GM21360 (cell line): ENCODE measurements around the gene CCN6.

Experiments used
- ATAC-seq: cut with Tn5 transposase; IDR thresholded peaks from one replicate; pipeline ENCODE4 v1.9.1; 2021; ENCODE audit warnings: mild to moderate bottlenecking, moderate library complexity; ENCODE audit not compliant: unreplicated experiment

The CCN6 gene

DNA sequence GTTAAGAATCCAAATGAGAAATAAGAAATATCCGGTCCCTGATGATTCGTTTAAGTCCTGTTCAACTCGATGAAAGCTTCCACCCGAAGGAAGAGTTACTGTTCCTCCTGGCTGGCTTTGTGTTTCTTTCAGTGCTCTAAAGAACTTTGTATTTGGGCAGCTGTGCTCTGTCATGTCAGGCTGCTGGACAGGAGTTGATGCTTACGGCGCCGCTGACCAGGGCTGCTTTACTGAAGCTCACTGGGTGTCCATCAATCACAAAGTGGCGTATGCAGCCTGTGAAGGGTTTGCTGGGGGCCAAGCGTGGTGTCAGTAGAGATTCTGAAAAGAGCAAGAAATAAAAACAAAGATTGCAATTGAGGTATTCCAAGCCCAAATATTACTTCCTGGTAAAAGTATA, 55.4 kb downstream of the CCN6 start:
- no peak for ATAC-seq

DNA sequence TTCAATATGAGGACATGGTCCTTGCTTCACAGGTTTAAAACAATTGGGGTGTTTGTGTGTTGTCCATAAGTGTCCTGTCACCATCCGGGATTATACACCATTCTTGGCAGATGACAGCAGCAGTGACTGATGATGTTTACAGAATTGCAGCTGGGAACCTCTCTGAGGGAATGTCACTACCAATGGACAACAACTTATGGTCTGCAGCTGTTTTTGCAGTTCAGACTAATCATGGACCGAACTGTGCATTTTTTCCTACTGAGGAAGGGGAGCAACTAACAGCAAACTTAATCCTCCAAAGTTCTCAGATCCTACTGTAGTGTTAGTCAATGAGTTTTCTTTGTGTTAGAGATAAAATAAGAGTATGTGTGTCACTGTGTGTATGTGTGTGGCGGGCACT, 59.5 kb downstream of the CCN6 start:
- no peak for ATAC-seq

DNA sequence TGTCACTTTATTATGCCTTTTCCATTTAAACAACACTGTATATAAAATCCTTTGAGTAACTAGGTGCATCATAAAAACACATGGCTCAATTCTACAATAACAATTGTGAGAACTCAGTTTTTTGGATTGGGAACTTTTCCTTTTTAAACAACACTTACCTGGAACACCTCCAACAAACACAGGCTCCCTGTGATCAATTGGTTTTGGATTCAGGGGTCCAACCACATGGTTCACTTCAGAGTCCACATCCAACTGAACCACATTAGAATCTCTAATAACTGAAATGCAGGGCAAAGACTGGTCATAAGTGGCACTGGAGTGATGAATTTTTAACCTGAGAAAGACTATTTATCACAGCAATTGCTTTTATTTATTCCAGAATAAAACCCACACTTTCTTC, 60.0 kb downstream of the CCN6 start:
- ATAC-seq, result no peak

DNA sequence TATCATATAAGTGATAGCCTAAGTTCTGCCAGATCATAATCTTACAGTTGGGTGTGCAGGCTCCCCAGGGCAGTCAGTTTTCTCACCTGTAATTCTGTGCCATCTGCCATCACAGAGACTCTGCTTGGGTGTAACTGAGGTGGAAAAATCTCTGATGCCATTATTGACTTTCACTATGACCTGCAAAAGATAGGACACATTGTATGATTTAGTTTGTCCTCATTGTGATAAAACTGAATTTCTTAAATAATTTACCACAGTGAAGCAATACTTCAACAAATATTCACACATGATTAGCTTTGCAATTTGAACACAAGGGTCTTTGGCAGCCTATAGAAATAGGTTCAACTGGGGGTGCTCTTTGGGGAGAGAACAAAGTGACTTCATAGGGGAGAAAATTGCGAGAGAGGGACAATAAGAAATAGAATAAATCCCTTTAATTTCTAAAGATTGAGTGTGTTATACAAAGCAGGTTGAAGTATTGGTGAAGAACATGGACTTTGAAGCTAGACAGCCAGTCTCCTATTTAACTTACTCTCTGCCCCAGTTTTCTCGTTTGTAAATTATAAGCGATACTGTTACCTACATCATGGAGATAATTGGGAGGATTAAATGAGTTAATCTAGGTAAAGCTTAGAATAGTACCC, 60.8 kb downstream of the CCN6 start:
- no peak for ATAC-seq

DNA sequence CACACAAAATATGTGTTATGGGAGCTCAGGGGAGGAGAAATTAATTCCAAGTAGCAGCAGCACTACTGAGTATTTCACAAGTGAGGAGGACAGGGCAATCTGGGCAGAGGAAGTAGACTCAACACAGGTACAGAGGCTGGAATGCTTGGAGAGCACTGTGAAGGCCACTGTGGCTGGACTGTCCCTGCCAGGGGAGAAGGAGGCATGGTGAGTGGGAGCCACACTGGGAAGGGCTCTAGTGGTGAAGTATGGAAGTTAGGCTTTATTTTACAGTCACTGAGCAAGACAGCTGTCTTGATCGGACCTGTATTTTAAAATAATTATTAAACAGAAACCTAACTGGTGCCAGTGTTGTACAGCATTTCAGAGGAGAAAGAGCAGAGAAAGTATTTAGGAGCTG, 62.3 kb downstream of the CCN6 start:
- ATAC-seq, result no peak

DNA sequence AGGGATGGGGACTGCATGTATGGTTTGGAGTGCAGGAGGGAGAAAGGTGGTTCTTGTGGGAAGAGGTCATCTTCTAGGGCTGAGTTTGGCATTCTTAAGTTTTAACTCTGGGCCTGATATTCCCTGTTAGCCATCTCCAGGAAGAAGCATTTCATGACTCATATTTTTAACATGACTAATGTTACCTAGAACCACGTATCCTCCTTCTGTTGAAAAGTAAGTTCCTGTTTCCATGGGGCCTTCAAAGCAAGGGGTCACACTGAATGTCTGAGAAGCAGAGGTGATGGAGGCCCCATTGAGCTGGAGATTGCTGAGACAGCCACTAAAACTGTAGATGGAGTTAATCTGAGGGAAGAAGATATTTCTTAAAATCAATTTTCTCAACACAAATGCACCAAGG, 63.6 kb downstream of the CCN6 start:
- ATAC-seq, result no peak

DNA sequence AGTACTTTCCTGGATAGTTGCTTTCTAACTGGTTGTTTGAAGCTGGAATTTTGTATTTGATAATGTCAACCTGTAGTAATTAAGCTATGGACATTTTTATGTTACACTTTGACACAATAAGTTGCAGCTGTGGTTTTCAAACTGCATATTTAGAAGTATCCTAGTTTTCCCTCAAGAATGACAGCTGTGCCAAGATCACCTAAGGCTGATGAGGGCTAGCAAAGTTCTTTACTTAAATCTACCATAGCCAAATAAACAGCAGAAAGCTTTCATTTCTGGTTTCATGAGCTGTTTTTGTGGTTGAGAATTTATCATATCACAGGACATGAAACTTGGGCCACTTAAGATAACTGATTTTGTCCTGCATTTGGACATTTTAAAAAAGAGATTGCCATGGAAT, 64.1 kb downstream of the CCN6 start:
- no peak for ATAC-seq
